GM19099 (cell line): ENCODE data around the gene GMPR.

Experiments
- POLR2A ChIP-seq: IDR thresholded peaks from 3 replicates; pipeline ENCODE4 v1.6.1; 2011; ENCODE audit warnings: low read depth; ENCODE audit not compliant: insufficient read length; ENCODE audit errors: extremely low read depth

Gene GMPR

GRCh38 chr6:16278750-16279149, 40.4 kb downstream of the GMPR start:
- no peak for TF ChIP-seq POLR2A

DNA sequence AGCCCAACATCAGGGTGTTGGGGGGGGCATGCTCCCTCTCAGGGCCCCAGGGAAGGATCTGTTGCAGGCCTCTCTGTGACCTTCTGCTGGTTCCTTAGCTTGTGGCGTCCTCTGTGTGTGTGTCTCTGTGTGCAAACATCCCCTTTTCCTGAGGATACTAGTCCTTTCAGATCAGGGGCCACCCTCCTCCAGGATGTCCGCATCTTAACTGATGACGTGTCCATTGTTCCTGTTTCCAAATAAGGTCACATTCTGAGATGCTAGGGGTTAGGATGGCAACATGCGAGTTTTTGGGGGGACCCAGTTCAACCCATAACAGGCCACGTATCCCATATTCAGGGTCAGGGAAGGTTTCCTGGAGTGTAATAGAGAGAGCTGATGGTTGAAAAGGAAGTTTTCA, 40.9 kb downstream of the GMPR start:
- no peak for TF ChIP-seq POLR2A

DNA sequence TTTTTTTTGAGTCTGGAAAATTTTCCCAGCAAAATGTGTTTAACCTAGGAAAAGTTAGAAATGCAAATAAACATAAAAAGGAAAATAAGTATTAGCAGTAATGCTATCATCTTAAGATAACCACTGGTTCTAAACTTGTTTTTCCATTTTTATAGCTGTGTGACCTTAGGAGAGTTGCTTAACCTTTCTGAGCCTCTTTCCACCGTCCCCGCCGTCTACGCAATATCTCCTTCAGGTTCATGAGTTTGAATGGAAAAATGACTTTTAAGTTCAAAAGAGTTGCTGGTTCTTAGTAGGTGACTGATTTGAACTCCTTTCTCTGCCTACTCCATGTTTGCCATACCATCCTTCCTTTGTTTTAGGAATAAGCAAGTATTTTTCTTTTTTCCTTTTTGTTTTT, 44.0 kb downstream of the GMPR start:
- no peak for TF ChIP-seq POLR2A

GRCh38 chr6:16284472-16284871, 46.1 kb downstream of the GMPR start:
- no peak for TF ChIP-seq POLR2A

GRCh38 chr6:16285467-16286150, 47.2 kb downstream of the GMPR start:
- TF ChIP-seq POLR2A, result no peak

DNA sequence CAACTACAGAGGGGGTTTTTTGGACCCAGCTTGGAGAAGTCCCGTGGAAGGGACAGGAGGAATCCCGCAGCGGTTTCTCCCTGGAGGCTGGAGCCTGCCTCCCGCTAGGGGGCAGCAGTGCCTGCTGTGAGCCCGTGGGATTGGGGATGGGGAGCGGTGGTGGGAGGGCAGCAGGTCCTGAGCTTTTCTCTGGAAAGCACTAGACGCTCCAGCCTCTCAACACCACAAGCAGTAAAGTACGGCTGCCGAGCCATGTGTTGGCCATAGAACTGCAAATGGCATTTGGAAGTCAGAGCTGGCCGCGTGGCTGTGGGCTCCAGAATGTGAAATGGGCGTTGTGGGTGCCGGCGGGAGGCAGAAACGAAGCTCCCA, 47.8 kb downstream of the GMPR start:
- no peak for TF ChIP-seq POLR2A

- no peak for TF ChIP-seq POLR2A
Measured at GRCh38 chr6:16288163-16288562, 49.8 kb downstream of the GMPR start.

- TF ChIP-seq POLR2A, result no peak
Measured at GRCh38 chr6:16291739-16292138, 53.4 kb downstream of the GMPR start.

- no peak for TF ChIP-seq POLR2A
Measured at GRCh38 chr6:16292432-16292831, 54.0 kb downstream of the GMPR start.

GRCh38 chr6:16292942-16293341, 54.6 kb downstream of the GMPR start:
- TF ChIP-seq POLR2A, result no peak

- no peak for TF ChIP-seq POLR2A
Measured at GRCh38 chr6:16294371-16294770, 56.0 kb downstream of the GMPR start.

- TF ChIP-seq POLR2A, result no peak
Measured at GRCh38 chr6:16295060-16295459, 56.7 kb downstream of the GMPR start.

- TF ChIP-seq POLR2A, result no peak
Measured at GRCh38 chr6:16295471-16295870, 57.1 kb downstream of the GMPR start.

DNA sequence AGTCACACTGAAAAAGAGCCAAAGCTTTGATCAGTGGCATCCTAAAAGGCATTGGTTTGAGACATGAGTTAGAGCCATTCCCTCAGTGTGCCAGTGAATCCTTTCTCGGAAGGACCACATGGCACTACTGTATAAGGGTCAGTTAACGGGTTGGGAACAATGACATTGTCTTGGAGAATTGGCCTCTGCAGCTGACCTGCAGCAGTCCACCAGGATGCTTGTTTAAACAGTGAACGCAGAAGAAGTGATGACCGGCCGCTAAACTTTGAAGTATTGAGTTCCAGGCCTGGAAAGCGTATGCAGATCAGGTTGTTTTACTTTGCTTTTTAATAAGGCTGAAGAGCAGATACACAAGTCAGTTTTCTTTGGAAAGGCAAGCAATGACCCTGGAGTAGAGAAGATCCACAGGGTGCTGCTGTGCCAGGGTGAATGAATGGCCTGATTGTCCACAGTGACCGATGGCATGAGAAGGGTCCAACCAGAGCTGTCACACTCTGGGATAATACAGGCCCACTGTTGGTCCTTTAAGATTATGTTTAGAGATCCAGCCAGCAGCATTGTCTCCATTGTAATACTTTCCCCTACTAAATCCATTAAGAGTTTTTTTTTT, 57.8 kb downstream of the GMPR start:
- TF ChIP-seq POLR2A, result no peak

DNA sequence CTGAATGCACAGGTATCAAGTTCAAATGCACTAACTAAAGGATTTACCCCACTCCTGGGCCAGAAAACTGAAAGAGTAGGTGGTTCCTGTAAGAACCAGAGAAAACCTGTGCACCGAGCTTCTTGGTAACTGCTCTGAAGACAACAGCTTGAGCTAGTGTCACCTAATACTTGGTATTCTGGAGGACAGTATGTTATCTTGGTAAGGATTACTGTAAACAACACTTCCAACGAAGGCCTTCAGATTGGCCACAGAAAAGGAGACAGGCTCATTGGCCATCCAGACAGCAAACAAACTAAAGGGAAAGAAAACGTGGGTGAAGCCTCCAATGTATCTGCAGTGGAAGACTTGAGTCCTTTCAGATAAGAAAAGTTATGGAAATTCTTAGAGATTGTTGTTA, 61.5 kb downstream of the GMPR start:
- no peak for TF ChIP-seq POLR2A

- no peak for TF ChIP-seq POLR2A
Measured at GRCh38 chr6:16301511-16301910, 63.1 kb downstream of the GMPR start.

DNA sequence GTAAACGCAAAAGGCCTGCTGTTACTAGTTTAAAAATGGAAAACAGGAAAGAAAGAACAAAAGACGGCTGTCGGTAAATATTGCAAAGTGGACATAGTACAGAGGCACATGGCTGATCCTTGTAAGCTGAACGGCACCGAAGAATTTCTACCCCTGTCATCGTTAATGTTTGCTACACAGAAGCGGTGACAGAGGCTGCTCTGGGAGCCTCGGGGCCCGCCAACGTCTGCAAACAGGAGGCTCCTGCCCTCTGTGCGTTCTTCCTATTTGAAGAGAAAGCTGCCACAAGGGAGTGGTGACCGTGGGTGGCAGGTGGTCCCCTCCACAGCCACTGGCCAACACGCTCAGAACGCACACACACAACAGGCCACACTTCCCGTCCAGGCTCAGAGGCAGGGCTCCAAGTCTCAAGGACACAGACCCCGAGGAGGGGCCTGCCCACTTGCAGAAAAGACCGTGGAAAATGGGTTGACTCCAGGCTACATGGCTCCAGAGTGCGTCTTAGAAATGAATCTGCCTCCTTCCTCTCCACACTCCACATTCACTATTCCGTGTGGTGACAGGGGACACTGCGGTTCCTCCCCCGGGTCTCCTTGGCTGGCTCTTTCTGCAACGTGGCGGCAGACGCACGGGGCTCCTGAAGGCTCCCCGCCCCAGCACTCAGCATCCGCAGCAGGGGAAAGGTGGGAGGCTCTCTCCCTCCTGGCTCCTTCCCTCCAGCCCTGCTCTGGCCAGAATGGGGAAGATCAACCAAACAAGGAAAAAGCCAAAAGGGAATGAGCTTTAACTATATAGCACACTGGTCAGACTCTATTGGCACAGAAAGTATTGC, 64.5 kb downstream of the GMPR start:
- TF ChIP-seq POLR2A, result no peak

- TF ChIP-seq POLR2A, result no peak
Measured at GRCh38 chr6:16305246-16305725, 66.9 kb downstream of the GMPR start.
